C4-2B (cell line): Measurements from ENCODE around the gene MICU1.
"Not testable (repeated sequence)": the region's sequence is repeated elsewhere in the genome, so short reads cannot be mapped to it uniquely, and the experiment has no call there.

Experiments used
- CTCF ChIP-seq: fragments of 450-650 bp; conservative IDR thresholded peaks from 2 replicates; pipeline ENCODE4 v1.5.1; 2017; ENCODE audit warnings: mild to moderate bottlenecking
- ZFX ChIP-seq: fragments of 450-650 bp; IDR thresholded peaks from 2 replicates; pipeline ENCODE4 v1.6.1; 2017

GRCh38 chr10:72325243-72326175 lies 300.4 kb downstream of the MICU1 start:
- not testable (repeated sequence) for TF ChIP-seq CTCF, ZFX
